Pancreas (tissue), 10 donors: ENCODE results near the gene TSC22D3. TPM values are rescaled to one million over a fixed set of nuclear protein-coding genes. Genes with fewer than 3 reads are reported as not detected.

Source experiments
- ATAC-seq, 4 donors: fragments of 200-7000 bp; cut with Tn5 transposase; one replicate each; pipeline versions ENCODE4 v1.8.0 to v1.9.1; 2020; ENCODE audit warnings: mild to moderate bottlenecking in 4 of 4, moderate library complexity in 4 of 4
- DNase-seq, 6 donors: peaks; one replicate each; pipeline ENCODE4 v3.0.0-alpha.2; 2020
- FAIRE-seq: peaks from 2 replicates; lab custom pipeline; 2012; peaks lifted over from hg19 to GRCh38; lab: Jason Lieb, UNC
- H3K27ac ChIP-seq, 4 donors: fragments of 200-600 bp; sonication (generic); 1 replicate in 3 of 4; 2 replicates in 1 of 4; pipeline versions ENCODE4 v1.5.0 to v1.8.0; 2020
- H3K27me3 ChIP-seq, 4 donors: fragments of 200-600 bp; one replicate each; pipeline ENCODE4 v1.8.0; 2021
- H3K36me3 ChIP-seq, 3 donors: fragments of 200-600 bp; sonication (generic) in 1 of 3; one replicate each; pipeline versions ENCODE4 v1.5.0 to v1.8.0; 2020 to 2021
- H3K4me1 ChIP-seq, 3 donors: fragments of 200-600 bp; one replicate each; pipeline ENCODE4 v1.8.0; 2021
- H3K4me3 ChIP-seq, 4 donors: fragments of 200-600 bp; sonication (generic) in 2 of 4; one replicate each; pipeline versions ENCODE4 v1.5.0 to v1.8.0; 2020 to 2021
- H3K9me3 ChIP-seq, 4 donors: fragments of 200-600 bp; one replicate each; pipeline ENCODE4 v1.8.0; 2021
- CTCF ChIP-seq, 4 donors: fragments of 200-600 bp; sonication (generic) in 3 of 4; IDR thresholded peaks; one replicate each; pipeline versions ENCODE4 v1.5.0 to v1.8.0; 2021; ENCODE audit warnings: antibody characterized with exemption in 4 of 4
- WGBS, 2 donors: extraction: QIAGEN DNeasy Blood & Tissue Kit; methylation state at CpG; one replicate each; pipeline ENCODE4 v1.1.7; 2013; 5-methylcytosine and 5-hydroxymethylcytosine counted together
- intact Hi-C, 3 donors: fragments of 100-400 bp; cut with DNase I; formaldehyde crosslinking; loops; one replicate each; pipeline versions ENCODE4 v1.11.1 to v1.14.2; 2022
- polyA plus RNA-seq, 2 donors: library from polyadenylated mRNA; stranded (reverse); fragments of 200-250 nt; gene quantifications; one replicate each; pipeline ENCODE4 v1.2.3, GENCODE V29; 2013
- total RNA-seq, 6 donors: library from RNA; stranded (reverse); fragmentation: NEBNext Ultra II Directional in 4 of 6; extraction: Animal tissue kit (Norgen Biotek cat#: 25700) in 4 of 6; gene quantifications; one replicate each; pipeline versions ENCODE4 v1.2.1 to v1.2.4, GENCODE V29; 2021 to 2023
- donor health status: healthy with polysubstance abuse.
- donor health status: DM: no; HTN: no; CAD: no; lungs with moderate emphysema.
- donor health status: DM: no; HTN: no; CAD: no.
- donor health status: control.
- donor health status: control.
- donor health status: Bipolar disorder and iron deficiency.
- donor health status: DM: yes; HTN: yes; CAD: no.
- donor health status: DM: no; HTN: no; CAD: no.
- donor health status: DM: no; HTN: no; CAD: no.
- donor health status: DM: yes; HTN: yes; CAD: no.

Gene TSC22D3
- total and polyA plus RNA-seq, 8 donors, result 12.8 to 86.6 (median 47.3) TPM

GRCh38 chrX:107711521-107712181, 63.9 kb downstream of the TSC22D3 start:
- peaks cover 0 to 11% (median 3%) of the 10 kb centered on the region in 3 donors for H3K36me3 ChIP-seq
- peak overlapping the region in 3 of 4 donors; percentile 24 to 79 (median 77) for H3K27ac ChIP-seq
- FAIRE-seq, result no peak
- H3K4me3 ChIP-seq, result no peak overlapping the region
- ATAC-seq, result no peak
- WGBS, 2 donors, result 52 to 77% methylated on average over 5 of the region's 5 CpGs
- H3K27me3 ChIP-seq, result no peaks in the 10 kb centered on the region
- H3K9me3 ChIP-seq, result no peaks in the 10 kb centered on the region
- TF ChIP-seq CTCF (IDR thresholded peaks at IDR 0.05), result no peak
- intact Hi-C loops, result no loop called here
- no peak for DNase-seq
- peaks cover 0 to 5% (median 4%) of the 10 kb centered on the region in 3 donors for H3K4me1 ChIP-seq

- intact Hi-C loops, result no loop called here
Measured at GRCh38 chrX:107710617-107711391, 64.8 kb downstream of the TSC22D3 start.

GRCh38 chrX:107709266-107709806, 66.3 kb downstream of the TSC22D3 start:
- FAIRE-seq (no peak), ATAC-seq (no peak), DNase-seq (no peak)
- intact Hi-C loops, result no loop called here
- peaks cover 0 to 10% (median 3%) of the 10 kb centered on the region in 3 donors for H3K36me3 ChIP-seq
- no peak for TF ChIP-seq CTCF (IDR thresholded peaks at IDR 0.05)
- H3K27me3 ChIP-seq, result no peaks in the 10 kb centered on the region
- H3K4me3 ChIP-seq, result no peak overlapping the region
- no peak overlapping the region for H3K27ac ChIP-seq
- WGBS, 2 donors, result 73 to 88% methylated on average over 6 of the region's 6 CpGs
- peaks cover 0 to 5% (median 4%) of the 10 kb centered on the region in 3 donors for H3K4me1 ChIP-seq
- H3K9me3 ChIP-seq, result no peaks in the 10 kb centered on the region

More at GRCh38 chrX:107710617-107711391, 64.8 kb downstream of the TSC22D3 start:
- no peak for TF ChIP-seq CTCF (IDR thresholded peaks at IDR 0.05)
- ATAC-seq (peak; percentile 83 to 90 (median 85)), DNase-seq (peak in 3 of 6 donors; percentile 37 to 54 (median 52)), FAIRE-seq (peak; percentile 96)
- Histone ChIP-seq H3K4me3 (no peak overlapping the region), H3K27me3 (no peaks in the 10 kb centered on the region), H3K36me3 (peaks cover 0 to 11% (median 3%) of the 10 kb centered on the region in 3 donors), H3K27ac (peak overlapping the region in 3 of 4 donors; percentile 51 to 79 (median 77)), H3K4me1 (peaks cover 0 to 5% (median 4%) of the 10 kb centered on the region in 3 donors), H3K9me3 (no peaks in the 10 kb centered on the region)
- WGBS, 2 donors, result 33 to 43% methylated on average over 7 of the region's 7 CpGs

GRCh38 chrX:107708762-107709161, 66.8 kb downstream of the TSC22D3 start:
- Histone ChIP-seq H3K9me3 (no peaks in the 10 kb centered on the region), H3K36me3 (peaks cover 0 to 4% (median 3%) of the 10 kb centered on the region in 3 donors), H3K27me3 (no peaks in the 10 kb centered on the region), H3K4me3 (no peak overlapping the region), H3K27ac (no peak overlapping the region), H3K4me1 (peaks cover 0 to 5% (median 4%) of the 10 kb centered on the region in 3 donors)
- no peak for ATAC-seq
- WGBS, 2 donors, result 68 to 88% methylated on average over 2 of the region's 2 CpGs
- no peak for DNase-seq
- intact Hi-C loops, result no loop called here
- no peak for FAIRE-seq
- TF ChIP-seq CTCF (IDR thresholded peaks at IDR 0.05), result no peak
